ENCODE data around the gene LTO1. TPM values are rescaled to one million over a fixed set of nuclear protein-coding genes. Genes with fewer than 3 reads are reported as not detected.

The LTO1 gene
- total and polyA plus RNA-seq, 2 of the 13 experiments (the other 11 are each of a cell fraction or from before 2014, with no cell fraction given): 11.8 to 15.0 TPM

DNA sequence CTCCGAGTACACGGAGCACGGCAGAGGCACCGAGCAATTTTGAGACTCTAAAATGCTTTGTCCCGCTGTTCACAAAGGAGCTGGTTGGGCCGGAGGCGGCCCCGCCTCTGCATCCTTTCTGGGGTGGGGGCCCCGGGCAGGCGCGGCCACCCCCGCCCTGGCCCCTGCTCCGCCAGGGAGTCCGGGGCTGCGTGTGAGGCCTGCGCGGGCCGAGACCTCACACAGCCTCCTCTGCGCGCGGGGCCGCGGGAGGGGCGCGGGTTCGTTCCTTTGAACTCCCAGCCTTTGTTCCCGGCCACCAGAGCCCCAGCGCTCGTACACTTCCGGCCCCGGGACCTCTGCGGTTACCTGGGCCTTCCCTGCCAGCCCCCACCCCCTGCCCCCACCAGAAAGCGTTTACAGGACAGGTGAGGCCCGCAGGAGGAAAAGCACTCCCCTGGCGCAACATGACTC lies 27.1 kb upstream of the LTO1 start (continued):
- TF ChIP-seq, protein P1, sequence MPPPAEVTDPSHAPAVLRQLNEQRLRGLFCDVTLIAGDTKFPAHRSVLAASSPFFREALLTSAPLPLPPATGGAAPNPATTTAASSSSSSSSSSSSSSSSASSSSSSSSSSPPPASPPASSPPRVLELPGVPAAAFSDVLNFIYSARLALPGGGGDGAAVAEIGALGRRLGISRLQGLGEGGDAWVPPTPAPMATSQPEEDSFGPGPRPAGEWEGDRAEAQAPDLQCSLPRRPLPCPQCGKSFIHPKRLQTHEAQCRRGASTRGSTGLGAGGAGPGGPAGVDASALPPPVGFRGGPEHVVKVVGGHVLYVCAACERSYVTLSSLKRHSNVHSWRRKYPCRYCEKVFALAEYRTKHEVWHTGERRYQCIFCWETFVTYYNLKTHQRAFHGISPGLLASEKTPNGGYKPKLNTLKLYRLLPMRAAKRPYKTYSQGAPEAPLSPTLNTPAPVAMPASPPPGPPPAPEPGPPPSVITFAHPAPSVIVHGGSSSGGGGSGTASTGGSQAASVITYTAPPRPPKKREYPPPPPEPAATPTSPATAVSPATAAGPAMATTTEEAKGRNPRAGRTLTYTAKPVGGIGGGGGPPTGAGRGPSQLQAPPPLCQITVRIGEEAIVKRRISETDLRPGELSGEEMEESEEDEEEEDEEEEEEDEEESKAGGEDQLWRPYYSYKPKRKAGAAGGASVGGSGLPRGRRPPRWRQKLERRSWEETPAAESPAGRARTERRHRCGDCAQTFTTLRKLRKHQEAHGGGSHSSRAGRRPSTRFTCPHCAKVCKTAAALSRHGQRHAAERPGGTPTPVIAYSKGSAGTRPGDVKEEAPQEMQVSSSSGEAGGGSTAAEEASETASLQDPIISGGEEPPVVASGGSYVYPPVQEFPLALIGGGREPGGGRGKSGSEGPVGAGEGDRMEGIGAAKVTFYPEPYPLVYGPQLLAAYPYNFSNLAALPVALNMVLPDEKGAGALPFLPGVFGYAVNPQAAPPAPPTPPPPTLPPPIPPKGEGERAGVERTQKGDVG (CRISPR knock-in tag; IDR thresholded peaks at IDR 0.05; ENCODE audit: borderline replicate concordance): 0 out of 2 replicates have a peak, but pooled peaks have one; percentile 46
- TF ChIP-seq, protein P2, sequence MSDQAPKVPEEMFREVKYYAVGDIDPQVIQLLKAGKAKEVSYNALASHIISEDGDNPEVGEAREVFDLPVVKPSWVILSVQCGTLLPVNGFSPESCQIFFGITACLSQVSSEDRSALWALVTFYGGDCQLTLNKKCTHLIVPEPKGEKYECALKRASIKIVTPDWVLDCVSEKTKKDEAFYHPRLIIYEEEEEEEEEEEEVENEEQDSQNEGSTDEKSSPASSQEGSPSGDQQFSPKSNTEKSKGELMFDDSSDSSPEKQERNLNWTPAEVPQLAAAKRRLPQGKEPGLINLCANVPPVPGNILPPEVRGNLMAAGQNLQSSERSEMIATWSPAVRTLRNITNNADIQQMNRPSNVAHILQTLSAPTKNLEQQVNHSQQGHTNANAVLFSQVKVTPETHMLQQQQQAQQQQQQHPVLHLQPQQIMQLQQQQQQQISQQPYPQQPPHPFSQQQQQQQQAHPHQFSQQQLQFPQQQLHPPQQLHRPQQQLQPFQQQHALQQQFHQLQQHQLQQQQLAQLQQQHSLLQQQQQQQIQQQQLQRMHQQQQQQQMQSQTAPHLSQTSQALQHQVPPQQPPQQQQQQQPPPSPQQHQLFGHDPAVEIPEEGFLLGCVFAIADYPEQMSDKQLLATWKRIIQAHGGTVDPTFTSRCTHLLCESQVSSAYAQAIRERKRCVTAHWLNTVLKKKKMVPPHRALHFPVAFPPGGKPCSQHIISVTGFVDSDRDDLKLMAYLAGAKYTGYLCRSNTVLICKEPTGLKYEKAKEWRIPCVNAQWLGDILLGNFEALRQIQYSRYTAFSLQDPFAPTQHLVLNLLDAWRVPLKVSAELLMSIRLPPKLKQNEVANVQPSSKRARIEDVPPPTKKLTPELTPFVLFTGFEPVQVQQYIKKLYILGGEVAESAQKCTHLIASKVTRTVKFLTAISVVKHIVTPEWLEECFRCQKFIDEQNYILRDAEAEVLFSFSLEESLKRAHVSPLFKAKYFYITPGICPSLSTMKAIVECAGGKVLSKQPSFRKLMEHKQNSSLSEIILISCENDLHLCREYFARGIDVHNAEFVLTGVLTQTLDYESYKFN (CRISPR knock-in tag; conservative IDR thresholded peaks at IDR 0.05): peak; percentile 81
- no peak for TF ChIP-seq GATA4 (IDR thresholded peaks at IDR 0.05; ENCODE audit: borderline replicate concordance, low read depth)
- TF ChIP-seq, protein P3, sequence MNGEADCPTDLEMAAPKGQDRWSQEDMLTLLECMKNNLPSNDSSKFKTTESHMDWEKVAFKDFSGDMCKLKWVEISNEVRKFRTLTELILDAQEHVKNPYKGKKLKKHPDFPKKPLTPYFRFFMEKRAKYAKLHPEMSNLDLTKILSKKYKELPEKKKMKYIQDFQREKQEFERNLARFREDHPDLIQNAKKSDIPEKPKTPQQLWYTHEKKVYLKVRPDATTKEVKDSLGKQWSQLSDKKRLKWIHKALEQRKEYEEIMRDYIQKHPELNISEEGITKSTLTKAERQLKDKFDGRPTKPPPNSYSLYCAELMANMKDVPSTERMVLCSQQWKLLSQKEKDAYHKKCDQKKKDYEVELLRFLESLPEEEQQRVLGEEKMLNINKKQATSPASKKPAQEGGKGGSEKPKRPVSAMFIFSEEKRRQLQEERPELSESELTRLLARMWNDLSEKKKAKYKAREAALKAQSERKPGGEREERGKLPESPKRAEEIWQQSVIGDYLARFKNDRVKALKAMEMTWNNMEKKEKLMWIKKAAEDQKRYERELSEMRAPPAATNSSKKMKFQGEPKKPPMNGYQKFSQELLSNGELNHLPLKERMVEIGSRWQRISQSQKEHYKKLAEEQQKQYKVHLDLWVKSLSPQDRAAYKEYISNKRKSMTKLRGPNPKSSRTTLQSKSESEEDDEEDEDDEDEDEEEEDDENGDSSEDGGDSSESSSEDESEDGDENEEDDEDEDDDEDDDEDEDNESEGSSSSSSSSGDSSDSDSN (CRISPR knock-in tag; IDR thresholded peaks at IDR 0.05): peak; percentile 73
- peak; percentile 43 for TF ChIP-seq TEAD3 (CRISPR knock-in tag; optimal IDR thresholded peaks at IDR 0.05; ENCODE audit: borderline replicate concordance)
- TF ChIP-seq ZFX (CRISPR knock-in tag; IDR thresholded peaks at IDR 0.05; ENCODE audit: low read depth): peak; percentile 87
- TF ChIP-seq HOXA3 (CRISPR knock-in tag; IDR thresholded peaks at IDR 0.05): peak; percentile 86
- TF ChIP-seq TAF1 (CRISPR knock-in tag; IDR thresholded peaks at IDR 0.05): peak; percentile 31; the same call in 1 of the 2 replicates
- TF ChIP-seq, protein P4, sequence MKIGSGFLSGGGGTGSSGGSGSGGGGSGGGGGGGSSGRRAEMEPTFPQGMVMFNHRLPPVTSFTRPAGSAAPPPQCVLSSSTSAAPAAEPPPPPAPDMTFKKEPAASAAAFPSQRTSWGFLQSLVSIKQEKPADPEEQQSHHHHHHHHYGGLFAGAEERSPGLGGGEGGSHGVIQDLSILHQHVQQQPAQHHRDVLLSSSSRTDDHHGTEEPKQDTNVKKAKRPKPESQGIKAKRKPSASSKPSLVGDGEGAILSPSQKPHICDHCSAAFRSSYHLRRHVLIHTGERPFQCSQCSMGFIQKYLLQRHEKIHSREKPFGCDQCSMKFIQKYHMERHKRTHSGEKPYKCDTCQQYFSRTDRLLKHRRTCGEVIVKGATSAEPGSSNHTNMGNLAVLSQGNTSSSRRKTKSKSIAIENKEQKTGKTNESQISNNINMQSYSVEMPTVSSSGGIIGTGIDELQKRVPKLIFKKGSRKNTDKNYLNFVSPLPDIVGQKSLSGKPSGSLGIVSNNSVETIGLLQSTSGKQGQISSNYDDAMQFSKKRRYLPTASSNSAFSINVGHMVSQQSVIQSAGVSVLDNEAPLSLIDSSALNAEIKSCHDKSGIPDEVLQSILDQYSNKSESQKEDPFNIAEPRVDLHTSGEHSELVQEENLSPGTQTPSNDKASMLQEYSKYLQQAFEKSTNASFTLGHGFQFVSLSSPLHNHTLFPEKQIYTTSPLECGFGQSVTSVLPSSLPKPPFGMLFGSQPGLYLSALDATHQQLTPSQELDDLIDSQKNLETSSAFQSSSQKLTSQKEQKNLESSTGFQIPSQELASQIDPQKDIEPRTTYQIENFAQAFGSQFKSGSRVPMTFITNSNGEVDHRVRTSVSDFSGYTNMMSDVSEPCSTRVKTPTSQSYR (CRISPR knock-in tag; IDR thresholded peaks at IDR 0.05; ENCODE audit: borderline replicate concordance): peak; percentile 58; the same call in 1 of the 2 replicates
- peak; percentile 82 for TF ChIP-seq RXRA (CRISPR knock-in tag; IDR thresholded peaks at IDR 0.05)
- TF ChIP-seq RXRB (CRISPR knock-in tag; IDR thresholded peaks at IDR 0.05; ENCODE audit: borderline replicate concordance): peak; percentile 65; the same call in 1 of the 2 replicates

Data from HepG2 (cell line).